HepG2 (cell line): Measurements from ENCODE around the gene NUAK1. TPM values are rescaled to one million over a fixed set of nuclear protein-coding genes. Genes with fewer than 3 reads are reported as not detected.

Experiments used
- CEBPB ChIP-seq: IDR thresholded peaks from 2 replicates; pipeline ENCODE4 v1.6.1; 2011; ENCODE audit warnings: low read depth, low read length, improper control_type of control experiment, borderline replicate concordance
- IRF2 ChIP-seq: IDR thresholded peaks from 2 replicates; pipeline ENCODE4 v1.6.1; 2018; ENCODE audit warnings: missing genetic modification reagents, missing compliant biosample characterization
- JUN ChIP-seq: sonication (generic); formaldehyde crosslinking; IDR thresholded peaks from 2 replicates; pipeline ENCODE4 v1.4.0; 2020; ENCODE audit warnings: mild to moderate bottlenecking, missing genetic modification reagents
- KDM6A ChIP-seq: IDR thresholded peaks from 2 replicates; pipeline ENCODE4 v1.6.1; 2016; ENCODE audit warnings: low read depth
- KMT2B ChIP-seq: IDR thresholded peaks from 2 replicates; pipeline ENCODE4 v1.6.1; 2016; ENCODE audit warnings: missing genetic modification reagents, missing compliant biosample characterization
- MZF1 ChIP-seq: sonication (generic); formaldehyde crosslinking; IDR thresholded peaks from 2 replicates; pipeline ENCODE4 v1.8.1; 2023; ENCODE audit warnings: mild to moderate bottlenecking, missing genetic modification reagents, borderline replicate concordance
- NPAS2 ChIP-seq: sonication (generic); formaldehyde crosslinking; IDR thresholded peaks from 2 replicates; pipeline ENCODE4 v1.8.0; 2022; ENCODE audit warnings: mild to moderate bottlenecking, missing genetic modification reagents, borderline replicate concordance
- NR2F2 ChIP-seq: IDR thresholded peaks from 2 replicates; pipeline ENCODE4 v1.6.1; 2012; ENCODE audit warnings: low read depth, inconsistent platforms, borderline replicate concordance
- NR3C1 ChIP-seq: sonication (generic); formaldehyde crosslinking; IDR thresholded peaks from 2 replicates; pipeline ENCODE4 v1.4.0; 2020; ENCODE audit warnings: missing genetic modification reagents
- RFXAP ChIP-seq: sonication (generic); formaldehyde crosslinking; IDR thresholded peaks from 2 replicates; pipeline ENCODE4 v1.4.0; 2020; ENCODE audit warnings: missing genetic modification reagents, borderline replicate concordance
- polyA plus RNA-seq, 8 experiments: library from polyadenylated mRNA; depleted of rRNA in 3 of 8; stranded (reverse) in 7 of 8; unstranded in 1 of 8; fragments of >200 nt; fragmentation: Illumina TruSeq in 4 of 8; extraction: Trizol in 4 of 8; gene quantifications; 2 replicates each; pipeline versions ENCODE4 v1.2.1 to v1.2.3, GENCODE V29; 2011 to 2016; ENCODE audit warnings: low read depth in 4 of 8, missing spikeins in 1 of 8, mixed read lengths in 1 of 8; ENCODE audit not compliant: insufficient read depth in 1 of 8
- total RNA-seq, 5 experiments: library from RNA; depleted of rRNA; stranded (reverse); fragments of >200 nt; fragmentation: Illumina TruSeq; extraction: Trizol; gene quantifications; 2 replicates each; pipeline ENCODE4 v1.2.3, GENCODE V29; 2016; ENCODE audit warnings: low read depth in 1 of 5
- TF ChIP-seq, protein P1 (sequence below): sonication (generic); formaldehyde crosslinking; conservative IDR thresholded peaks from 2 replicates; pipeline ENCODE4 v1.8.0; 2022; ENCODE audit warnings: mild to moderate bottlenecking, moderate library complexity, missing genetic modification reagents
- TF ChIP-seq, protein P2 (sequence below): IDR thresholded peaks from 2 replicates; pipeline ENCODE4 v1.6.1; 2012; ENCODE audit warnings: low read depth, low read length, improper control_type of control experiment
- TF ChIP-seq, protein P3 (sequence below): sonication (generic); formaldehyde crosslinking; IDR thresholded peaks from 2 replicates; pipeline ENCODE4 v1.4.0; 2020; ENCODE audit warnings: mild to moderate bottlenecking, missing genetic modification reagents
- TF ChIP-seq, protein P4 (sequence below): sonication (generic); formaldehyde crosslinking; IDR thresholded peaks from 2 replicates; pipeline ENCODE4 v1.4.0; 2020; ENCODE audit warnings: missing genetic modification reagents
- TF ChIP-seq, protein P5 (sequence below): sonication (generic); formaldehyde crosslinking; IDR thresholded peaks from 2 replicates; pipeline ENCODE4; 2020; ENCODE audit warnings: missing genetic modification reagents, mild to moderate bottlenecking, borderline replicate concordance

The NUAK1 gene
- total and polyA plus RNA-seq, 2 of the 13 experiments (the other 11 are each of a cell fraction or from before 2014, with no cell fraction given): 1.7 to 1.9 TPM

DNA sequence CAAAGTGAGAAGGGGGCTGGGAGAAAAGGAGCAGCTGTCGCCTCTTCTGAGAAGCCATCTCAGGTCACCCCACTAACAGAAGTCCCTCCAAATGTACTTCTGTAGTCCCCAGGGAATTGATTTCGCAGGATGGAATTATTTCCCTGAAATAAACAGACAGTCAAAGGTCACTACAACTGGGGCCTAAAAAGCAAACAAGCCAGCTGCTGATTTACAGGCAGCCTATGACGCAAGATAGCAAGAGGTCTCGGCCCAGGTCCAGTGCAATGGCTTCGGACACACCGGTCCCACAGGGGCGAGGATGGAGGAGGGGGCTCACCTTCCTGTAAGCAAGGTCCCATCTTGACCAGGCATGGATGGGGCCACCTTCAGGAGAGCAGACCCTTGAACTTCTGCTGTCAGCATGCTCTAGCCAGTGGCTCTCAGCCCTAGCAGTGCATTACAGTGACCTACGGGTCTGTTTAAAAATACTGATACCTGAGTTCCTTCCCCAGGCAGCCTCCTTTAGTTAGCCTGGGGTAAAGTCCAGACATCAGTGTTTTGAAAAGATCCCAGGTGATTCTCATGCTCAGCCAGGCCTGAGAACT lies 18.1 kb downstream of the NUAK1 start (continued):
- TF ChIP-seq, protein P1, sequence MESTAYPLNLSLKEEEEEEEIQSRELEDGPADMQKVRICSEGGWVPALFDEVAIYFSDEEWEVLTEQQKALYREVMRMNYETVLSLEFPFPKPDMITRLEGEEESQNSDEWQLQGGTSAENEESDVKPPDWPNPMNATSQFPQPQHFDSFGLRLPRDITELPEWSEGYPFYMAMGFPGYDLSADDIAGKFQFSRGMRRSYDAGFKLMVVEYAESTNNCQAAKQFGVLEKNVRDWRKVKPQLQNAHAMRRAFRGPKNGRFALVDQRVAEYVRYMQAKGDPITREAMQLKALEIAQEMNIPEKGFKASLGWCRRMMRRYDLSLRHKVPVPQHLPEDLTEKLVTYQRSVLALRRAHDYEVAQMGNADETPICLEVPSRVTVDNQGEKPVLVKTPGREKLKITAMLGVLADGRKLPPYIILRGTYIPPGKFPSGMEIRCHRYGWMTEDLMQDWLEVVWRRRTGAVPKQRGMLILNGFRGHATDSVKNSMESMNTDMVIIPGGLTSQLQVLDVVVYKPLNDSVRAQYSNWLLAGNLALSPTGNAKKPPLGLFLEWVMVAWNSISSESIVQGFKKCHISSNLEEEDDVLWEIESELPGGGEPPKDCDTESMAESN (CRISPR knock-in tag): peak; percentile 58; the same call in 1 of the 2 replicates
- TF ChIP-seq KDM6A (CRISPR knock-in tag): peak; percentile 91
- TF ChIP-seq NR2F2: peak; percentile 92
- TF ChIP-seq JUN (CRISPR knock-in tag): peak; percentile 63; the same call in 1 of the 2 replicates
- peak; percentile 67; the same call in 1 of the 2 replicates for TF ChIP-seq IRF2 (CRISPR knock-in tag)
- TF ChIP-seq, protein P2, sequence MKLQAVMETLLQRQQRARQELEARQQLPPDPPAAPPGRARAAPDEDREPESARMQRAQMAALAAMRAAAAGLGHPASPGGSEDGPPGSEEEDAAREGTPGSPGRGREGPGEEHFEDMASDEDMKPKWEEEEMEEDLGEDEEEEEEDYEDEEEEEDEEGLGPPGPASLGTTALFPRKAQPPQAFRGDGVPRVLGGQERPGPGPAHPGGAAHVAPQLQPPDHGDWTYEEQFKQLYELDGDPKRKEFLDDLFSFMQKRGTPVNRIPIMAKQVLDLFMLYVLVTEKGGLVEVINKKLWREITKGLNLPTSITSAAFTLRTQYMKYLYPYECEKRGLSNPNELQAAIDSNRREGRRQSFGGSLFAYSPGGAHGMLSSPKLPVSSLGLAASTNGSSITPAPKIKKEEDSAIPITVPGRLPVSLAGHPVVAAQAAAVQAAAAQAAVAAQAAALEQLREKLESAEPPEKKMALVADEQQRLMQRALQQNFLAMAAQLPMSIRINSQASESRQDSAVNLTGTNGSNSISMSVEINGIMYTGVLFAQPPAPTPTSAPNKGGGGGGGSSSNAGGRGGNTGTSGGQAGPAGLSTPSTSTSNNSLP: peak; percentile 79; the same call in 1 of the 2 replicates
- TF ChIP-seq KMT2B (CRISPR knock-in tag): peak; percentile 53; the same call in 1 of the 2 replicates
- TF ChIP-seq NR3C1 (CRISPR knock-in tag): no peak
- TF ChIP-seq, protein P3, sequence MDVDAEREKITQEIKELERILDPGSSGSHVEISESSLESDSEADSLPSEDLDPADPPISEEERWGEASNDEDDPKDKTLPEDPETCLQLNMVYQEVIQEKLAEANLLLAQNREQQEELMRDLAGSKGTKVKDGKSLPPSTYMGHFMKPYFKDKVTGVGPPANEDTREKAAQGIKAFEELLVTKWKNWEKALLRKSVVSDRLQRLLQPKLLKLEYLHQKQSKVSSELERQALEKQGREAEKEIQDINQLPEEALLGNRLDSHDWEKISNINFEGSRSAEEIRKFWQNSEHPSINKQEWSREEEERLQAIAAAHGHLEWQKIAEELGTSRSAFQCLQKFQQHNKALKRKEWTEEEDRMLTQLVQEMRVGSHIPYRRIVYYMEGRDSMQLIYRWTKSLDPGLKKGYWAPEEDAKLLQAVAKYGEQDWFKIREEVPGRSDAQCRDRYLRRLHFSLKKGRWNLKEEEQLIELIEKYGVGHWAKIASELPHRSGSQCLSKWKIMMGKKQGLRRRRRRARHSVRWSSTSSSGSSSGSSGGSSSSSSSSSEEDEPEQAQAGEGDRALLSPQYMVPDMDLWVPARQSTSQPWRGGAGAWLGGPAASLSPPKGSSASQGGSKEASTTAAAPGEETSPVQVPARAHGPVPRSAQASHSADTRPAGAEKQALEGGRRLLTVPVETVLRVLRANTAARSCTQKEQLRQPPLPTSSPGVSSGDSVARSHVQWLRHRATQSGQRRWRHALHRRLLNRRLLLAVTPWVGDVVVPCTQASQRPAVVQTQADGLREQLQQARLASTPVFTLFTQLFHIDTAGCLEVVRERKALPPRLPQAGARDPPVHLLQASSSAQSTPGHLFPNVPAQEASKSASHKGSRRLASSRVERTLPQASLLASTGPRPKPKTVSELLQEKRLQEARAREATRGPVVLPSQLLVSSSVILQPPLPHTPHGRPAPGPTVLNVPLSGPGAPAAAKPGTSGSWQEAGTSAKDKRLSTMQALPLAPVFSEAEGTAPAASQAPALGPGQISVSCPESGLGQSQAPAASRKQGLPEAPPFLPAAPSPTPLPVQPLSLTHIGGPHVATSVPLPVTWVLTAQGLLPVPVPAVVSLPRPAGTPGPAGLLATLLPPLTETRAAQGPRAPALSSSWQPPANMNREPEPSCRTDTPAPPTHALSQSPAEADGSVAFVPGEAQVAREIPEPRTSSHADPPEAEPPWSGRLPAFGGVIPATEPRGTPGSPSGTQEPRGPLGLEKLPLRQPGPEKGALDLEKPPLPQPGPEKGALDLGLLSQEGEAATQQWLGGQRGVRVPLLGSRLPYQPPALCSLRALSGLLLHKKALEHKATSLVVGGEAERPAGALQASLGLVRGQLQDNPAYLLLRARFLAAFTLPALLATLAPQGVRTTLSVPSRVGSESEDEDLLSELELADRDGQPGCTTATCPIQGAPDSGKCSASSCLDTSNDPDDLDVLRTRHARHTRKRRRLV (CRISPR knock-in tag): 0 out of 2 replicates have a peak, but pooled peaks have one; percentile 50
- TF ChIP-seq, protein P4, sequence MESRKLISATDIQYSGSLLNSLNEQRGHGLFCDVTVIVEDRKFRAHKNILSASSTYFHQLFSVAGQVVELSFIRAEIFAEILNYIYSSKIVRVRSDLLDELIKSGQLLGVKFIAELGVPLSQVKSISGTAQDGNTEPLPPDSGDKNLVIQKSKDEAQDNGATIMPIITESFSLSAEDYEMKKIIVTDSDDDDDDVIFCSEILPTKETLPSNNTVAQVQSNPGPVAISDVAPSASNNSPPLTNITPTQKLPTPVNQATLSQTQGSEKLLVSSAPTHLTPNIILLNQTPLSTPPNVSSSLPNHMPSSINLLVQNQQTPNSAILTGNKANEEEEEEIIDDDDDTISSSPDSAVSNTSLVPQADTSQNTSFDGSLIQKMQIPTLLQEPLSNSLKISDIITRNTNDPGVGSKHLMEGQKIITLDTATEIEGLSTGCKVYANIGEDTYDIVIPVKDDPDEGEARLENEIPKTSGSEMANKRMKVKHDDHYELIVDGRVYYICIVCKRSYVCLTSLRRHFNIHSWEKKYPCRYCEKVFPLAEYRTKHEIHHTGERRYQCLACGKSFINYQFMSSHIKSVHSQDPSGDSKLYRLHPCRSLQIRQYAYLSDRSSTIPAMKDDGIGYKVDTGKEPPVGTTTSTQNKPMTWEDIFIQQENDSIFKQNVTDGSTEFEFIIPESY: peak; percentile 56
- TF ChIP-seq, protein P5, sequence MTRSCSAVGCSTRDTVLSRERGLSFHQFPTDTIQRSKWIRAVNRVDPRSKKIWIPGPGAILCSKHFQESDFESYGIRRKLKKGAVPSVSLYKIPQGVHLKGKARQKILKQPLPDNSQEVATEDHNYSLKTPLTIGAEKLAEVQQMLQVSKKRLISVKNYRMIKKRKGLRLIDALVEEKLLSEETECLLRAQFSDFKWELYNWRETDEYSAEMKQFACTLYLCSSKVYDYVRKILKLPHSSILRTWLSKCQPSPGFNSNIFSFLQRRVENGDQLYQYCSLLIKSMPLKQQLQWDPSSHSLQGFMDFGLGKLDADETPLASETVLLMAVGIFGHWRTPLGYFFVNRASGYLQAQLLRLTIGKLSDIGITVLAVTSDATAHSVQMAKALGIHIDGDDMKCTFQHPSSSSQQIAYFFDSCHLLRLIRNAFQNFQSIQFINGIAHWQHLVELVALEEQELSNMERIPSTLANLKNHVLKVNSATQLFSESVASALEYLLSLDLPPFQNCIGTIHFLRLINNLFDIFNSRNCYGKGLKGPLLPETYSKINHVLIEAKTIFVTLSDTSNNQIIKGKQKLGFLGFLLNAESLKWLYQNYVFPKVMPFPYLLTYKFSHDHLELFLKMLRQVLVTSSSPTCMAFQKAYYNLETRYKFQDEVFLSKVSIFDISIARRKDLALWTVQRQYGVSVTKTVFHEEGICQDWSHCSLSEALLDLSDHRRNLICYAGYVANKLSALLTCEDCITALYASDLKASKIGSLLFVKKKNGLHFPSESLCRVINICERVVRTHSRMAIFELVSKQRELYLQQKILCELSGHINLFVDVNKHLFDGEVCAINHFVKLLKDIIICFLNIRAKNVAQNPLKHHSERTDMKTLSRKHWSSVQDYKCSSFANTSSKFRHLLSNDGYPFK (CRISPR knock-in tag): no peak
- TF ChIP-seq MZF1: no peak
- TF ChIP-seq CEBPB: peak; percentile 97
- peak; percentile 29; the same call in 1 of the 2 replicates for TF ChIP-seq RFXAP
- no peak for TF ChIP-seq NPAS2 (CRISPR knock-in tag)
